CD4-positive, alpha-beta T cell treated with Interleukin-17A for 4 hours (primary cell): ENCODE measurements around the gene SLC7A14.

Source experiments
- DNase-seq: peaks from one replicate; pipeline ENCODE4 v3.0.0-alpha.2; 2020; ENCODE audit warnings: mixed read lengths

Gene SLC7A14

DNA sequence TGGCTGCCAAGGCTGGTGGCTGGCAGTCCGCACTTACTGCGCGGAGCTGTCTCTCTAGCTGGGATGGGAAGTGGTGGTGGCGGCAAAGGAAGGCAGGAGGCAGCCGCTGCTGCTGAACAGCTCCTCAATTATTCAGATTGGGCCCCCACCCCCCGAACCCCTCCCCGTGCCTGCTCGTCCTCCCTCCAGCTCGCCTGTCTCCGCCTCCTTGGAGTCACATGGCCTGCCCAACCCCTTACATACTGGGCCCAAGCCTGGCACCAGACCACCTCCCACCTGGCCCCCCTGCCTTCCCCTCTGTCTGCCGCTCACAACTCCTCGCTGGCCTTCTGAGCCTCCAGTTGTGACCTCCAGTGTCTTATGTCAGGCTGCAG lies at the start of gene SLC7A14:
Gene SLC7A14 (minus strand): TSS at position 139 of the 374 bp plus-strand sequence. CDS start 59,139 bp downstream, outside the sequence.
- DNase-seq: no peak

GRCh38 chr3:170635385-170635735 lies 49.5 kb upstream of the SLC7A14 start:
- no peak for DNase-seq

DNA sequence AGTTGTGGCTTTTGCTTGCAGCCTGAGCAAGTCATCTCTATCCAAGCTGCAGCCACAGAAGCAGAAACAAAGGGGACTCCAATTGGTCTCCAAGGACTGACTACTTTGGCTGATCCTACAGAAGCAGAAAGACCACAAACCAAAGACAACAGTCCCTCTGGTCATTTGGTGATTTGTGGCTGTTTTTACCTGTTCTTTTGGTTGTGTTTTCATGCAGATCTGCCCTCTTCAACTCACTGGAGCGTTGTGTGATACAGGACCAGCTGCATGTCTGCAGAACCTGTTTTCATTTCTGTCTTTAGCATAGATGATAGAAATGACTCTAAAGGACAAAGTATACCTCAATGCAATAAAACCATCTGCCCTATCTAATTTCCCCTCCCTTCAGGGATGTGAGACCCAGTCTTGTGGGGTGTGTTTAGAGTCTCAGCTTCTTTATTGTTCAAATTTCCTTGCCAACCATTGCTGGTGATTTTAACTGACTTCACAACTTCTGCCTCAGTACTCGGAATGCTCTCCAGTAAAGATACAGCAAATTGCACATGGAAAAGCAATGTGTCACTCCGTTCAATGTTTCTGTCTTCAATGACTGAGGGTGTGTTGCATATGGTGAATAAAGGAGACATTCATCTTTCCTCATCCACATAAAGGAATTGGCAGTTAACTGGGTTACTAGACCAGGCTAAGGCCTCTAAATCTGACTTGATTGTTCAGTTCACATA lies 48.9 kb upstream of the SLC7A14 start:
- DNase-seq: no peak

- no peak for DNase-seq
Measured at GRCh38 chr3:170633573-170633972, 47.7 kb upstream of the SLC7A14 start.

GRCh38 chr3:170632780-170633179 lies 46.9 kb upstream of the SLC7A14 start:
- no peak for DNase-seq

- no peak for DNase-seq
Measured at GRCh38 chr3:170631755-170632488, 46.0 kb upstream of the SLC7A14 start.

DNA sequence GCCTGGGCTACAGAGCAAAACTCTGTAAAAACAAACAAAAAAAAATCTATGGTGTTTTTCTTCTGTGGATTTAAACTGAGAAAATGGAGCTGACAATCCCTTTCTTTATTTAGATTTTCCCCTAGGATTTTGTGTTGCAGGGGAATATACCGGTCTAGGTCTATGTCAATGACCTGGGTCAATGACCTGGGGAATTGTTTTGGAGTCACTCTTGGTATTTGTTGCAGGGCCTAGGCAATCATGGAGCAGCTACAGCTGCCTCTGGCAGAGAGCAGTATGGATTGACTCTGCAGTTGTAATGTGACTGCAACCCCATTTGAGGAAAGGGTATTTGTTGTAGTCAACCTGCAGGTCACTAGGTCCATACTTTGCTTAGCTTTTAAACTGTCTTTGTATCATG lies 37.6 kb upstream of the SLC7A14 start:
- no peak for DNase-seq

GRCh38 chr3:170622369-170623159 lies 36.7 kb upstream of the SLC7A14 start:
- no peak for DNase-seq

DNA sequence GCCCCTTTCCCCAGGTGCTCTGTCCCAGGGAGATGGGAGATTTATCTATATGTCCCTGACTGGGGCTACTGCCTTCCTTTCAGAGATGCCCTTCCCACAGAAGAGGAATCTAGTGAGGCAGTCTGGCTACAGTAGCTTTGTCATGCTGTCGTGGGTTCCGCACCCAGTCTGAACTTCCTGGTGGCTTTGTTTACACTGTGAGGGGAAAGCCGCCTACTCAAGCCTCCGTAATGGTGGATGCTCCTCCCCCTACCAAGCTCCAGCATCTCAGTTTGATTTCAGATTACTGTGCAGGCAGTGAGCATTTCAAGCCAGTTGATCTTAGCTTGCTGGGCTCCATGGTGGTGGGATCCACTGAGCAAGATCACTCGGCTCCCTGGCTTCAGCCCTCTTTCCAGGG lies 35.4 kb upstream of the SLC7A14 start:
- no peak for DNase-seq

DNA sequence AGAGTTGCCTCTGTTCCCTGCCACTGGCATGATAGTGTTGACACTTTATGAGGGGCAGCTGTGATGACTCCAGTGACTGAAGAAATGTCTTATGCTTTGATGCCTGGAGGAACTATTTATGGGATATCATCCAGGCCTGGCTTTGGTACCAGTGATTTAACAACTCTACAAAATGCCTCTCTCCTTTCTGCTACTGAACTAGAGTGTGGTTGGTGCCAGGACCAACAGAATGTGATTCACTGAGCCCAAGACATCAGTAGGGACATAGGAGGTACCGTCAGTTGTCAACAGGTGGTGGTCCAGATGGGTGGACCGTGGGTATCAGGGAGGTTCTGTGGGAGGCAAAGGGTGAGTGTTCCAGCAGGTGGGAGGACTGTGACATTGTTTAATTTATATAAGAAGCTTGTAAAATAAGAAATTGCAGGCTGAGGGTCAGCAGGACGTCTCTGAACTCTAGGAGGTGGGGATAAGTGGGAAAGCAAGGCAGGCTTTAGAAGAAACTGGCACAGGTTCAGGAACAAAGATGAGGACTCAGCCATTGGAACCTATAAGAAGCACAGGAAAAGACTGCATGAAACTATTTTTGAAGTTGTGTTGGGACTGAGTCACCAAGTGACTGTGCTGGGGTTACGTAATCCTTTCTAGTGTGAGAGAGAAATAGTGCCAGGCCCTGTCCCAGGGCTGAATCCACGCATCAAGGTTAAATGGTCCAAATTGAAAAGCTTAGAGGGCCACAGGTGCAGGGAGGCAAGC lies 28.5 kb upstream of the SLC7A14 start:
- no peak for DNase-seq

DNA sequence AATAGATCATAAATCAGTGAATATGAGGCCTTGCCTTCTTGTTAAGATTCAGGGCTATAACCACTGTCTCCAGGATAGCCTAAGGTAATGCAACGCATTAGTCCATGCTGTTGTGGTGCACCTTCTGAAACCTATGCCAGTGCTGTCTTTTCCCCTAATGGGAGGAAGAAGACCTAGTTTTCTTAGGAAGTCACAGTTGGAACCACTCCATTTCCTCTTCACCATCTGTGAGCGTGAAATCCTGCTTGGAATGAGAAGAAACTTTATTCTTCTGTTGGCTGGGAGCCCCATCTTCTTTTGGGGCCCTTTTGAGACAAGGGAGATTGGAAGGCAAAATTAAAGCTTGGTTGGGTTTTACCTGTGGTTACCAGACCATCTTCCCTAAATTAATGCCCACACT lies 25.9 kb upstream of the SLC7A14 start:
- no peak for DNase-seq

DNA sequence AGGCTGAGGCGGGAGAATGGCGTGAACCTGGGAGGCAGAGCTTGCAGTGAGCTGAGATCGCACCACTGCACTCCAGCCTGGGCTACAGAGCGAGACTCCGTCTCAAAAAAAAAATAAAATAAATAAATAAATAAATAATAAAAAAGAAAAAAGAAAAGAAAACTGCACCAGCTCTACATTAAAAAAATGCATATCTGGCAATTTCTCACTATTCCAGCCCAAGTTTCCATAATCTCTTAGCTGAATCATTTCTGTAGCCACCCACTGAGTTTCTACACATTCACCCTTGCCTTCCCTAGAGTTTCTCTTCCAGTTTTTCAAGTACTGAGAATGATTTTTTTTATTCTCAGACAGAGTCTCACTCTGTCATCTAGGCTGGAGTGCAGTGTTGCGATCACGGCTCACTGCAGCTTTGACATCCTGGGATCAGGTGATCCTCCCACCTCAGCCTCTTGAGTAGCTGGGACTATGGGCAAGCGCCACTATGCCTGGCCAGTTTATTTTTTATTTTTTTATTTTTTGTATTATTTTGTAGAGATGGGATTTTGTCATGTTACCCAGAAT lies 24.5 kb upstream of the SLC7A14 start:
- no peak for DNase-seq

- no peak for DNase-seq
Measured at GRCh38 chr3:170608475-170608874, 22.6 kb upstream of the SLC7A14 start.

GRCh38 chr3:170606675-170607074 lies 20.8 kb upstream of the SLC7A14 start:
- no peak for DNase-seq

DNA sequence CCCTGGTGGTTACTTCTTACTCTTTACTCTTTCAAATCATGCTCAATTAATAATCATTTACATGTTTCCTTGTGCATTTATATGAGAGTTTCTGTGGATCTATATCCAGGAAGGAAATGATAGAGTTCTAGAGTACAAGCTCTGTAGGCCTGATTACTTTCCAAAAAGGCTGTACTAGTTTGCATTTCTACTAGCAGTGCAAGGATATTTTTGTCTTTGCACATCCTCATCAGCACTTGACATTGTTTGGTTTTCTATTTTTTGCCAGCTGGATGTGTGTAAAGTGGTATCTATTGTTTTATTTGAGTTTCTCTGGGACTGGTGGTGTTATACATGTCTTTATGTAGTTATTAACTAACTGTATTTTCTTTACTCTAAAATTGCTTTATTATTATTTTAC lies 19.6 kb upstream of the SLC7A14 start:
- DNase-seq: no peak

DNA sequence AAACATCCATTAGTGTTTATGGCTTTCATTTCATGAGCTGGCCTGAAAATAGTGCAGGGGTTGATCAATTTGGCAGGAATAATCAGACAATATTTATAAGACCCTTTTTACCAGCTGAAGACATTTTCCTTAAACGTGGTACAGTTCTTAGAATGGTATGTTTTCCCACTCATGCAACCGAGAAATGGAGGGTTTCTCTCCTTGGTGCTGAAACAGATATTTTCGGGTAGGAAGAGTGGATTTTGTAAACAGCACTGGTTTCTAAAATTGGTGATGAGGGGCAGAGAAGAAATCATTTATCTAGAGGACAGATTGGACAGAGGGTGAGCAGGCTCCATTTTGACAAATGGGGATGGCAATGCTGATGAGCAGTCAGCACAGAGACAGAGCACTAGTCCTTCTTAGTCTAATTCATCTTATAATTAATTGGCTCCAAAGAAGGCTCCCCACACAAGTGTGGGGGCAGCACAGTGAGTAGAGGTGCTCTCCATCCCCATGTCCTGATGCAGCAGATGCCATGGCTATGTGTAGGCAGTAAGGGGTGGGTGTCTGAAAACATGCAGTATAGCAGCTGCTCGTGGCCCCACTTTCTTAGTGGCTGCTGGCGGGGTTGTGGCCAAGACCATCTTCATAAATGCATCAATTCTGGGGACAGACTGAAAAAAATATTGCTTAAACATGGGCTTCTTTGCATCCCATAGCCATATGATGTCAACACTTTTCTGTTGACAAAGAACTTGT lies 18.1 kb upstream of the SLC7A14 start:
- no peak for DNase-seq

GRCh38 chr3:170602556-170602955 lies 16.7 kb upstream of the SLC7A14 start:
- DNase-seq: no peak

GRCh38 chr3:170600005-170600624 lies 14.2 kb upstream of the SLC7A14 start:
- DNase-seq: no peak

- no peak for DNase-seq
Measured at GRCh38 chr3:170599091-170599490, 13.2 kb upstream of the SLC7A14 start.

DNA sequence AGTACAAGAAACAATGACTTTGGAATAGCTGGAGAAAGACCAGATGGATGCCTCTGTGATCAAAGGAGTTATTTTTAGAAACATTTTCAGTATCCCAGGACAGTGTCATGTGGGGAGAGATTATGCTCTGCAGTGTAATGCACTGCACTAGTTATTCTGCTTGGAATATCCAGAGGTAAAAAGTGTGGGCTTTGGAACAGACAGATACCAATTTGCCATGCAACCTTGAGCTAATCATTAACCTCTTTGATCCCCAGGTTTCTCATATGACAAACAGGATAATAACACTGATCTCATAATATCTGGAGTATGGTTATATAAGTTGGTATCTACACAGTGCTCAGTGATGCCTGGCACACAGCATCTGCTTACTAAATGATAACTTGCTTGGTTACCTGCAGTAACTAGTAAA lies 12.2 kb upstream of the SLC7A14 start:
- no peak for DNase-seq

GRCh38 chr3:170594528-170594927 lies 8.7 kb upstream of the SLC7A14 start:
- no peak for DNase-seq
